SK-N-SH (cell line): Measurements from ENCODE around the gene KIF3B. TPM values are rescaled to one million over a fixed set of nuclear protein-coding genes. Genes with fewer than 3 reads are reported as not detected.
A peak's percentile ranks its signal among the peaks of the same experiment; 100 is the strongest.

Experiments used
- CTCF ChIA-PET: fragments of 300-600, 350-600 bp; formaldehyde crosslinking; extraction: SDS; loops from one replicate; lab custom pipeline; 2021; lab: Yijun Ruan, JAX
- POLR2A ChIA-PET: fragments of 350-600 bp; sonication (Branson Sonifier 250); formaldehyde crosslinking; extraction: SDS; loops from one replicate; lab custom pipeline; 2020; ENCODE audit warnings: antibody characterized with exemption, inconsistent platforms; lab: Yijun Ruan, JAX
- DNase-seq: peaks from one replicate; pipeline ENCODE4 v3.0.0; 2012
- H2AFZ ChIP-seq: fragments of 200-600 bp; sonication (generic); 2 replicates; pipeline ENCODE4 v1.8.1; 2016; ENCODE audit warnings: antibody characterized with exemption, mild to moderate bottlenecking, low read depth
- H3F3A ChIP-seq: fragments of 200-600 bp; sonication (generic); replicated peaks from 2 replicates; pipeline ENCODE3; 2016; ENCODE audit warnings: antibody characterized with exemption, mild to moderate bottlenecking; ENCODE audit not compliant: insufficient read depth
- H3K27ac ChIP-seq, 2 experiments: fragments of 200-500 bp in 1 of 2; fragments of 200-600 bp in 1 of 2; sonication (Bioruptor generic) in 1 of 2; sonication (generic), shearing (Covaris generic) in 1 of 2; 2 replicates each; pipeline versions ENCODE4 v1.5.1 to v1.6.1; 2014 to 2016; ENCODE audit warnings: low read depth in 2 of 2, inconsistent platforms in 1 of 2, low read length in 1 of 2, mild to moderate bottlenecking in 1 of 2, mixed read lengths in 1 of 2
- H3K27me3 ChIP-seq: fragments of 200-600 bp; sonication (generic), shearing (Covaris generic); 2 replicates; pipeline ENCODE4 v1.6.1; 2016; ENCODE audit warnings: mixed run types; ENCODE audit not compliant: insufficient read depth
- H3K36me3 ChIP-seq, 2 experiments: fragments of 200-500 bp in 1 of 2; fragments of 200-600 bp in 1 of 2; sonication (Bioruptor generic) in 1 of 2; sonication (generic) in 1 of 2; replicated peaks in 1 of 2; 2 replicates each; pipeline versions ENCODE3 to v1.5.1; 2014 to 2016; ENCODE audit warnings: low read length in 1 of 2, mild to moderate bottlenecking in 1 of 2; ENCODE audit not compliant: insufficient read depth in 2 of 2, control insufficient read depth in 1 of 2
- H3K4me1 ChIP-seq, 2 experiments: fragments of 200-500 bp in 1 of 2; fragments of 200-600 bp in 1 of 2; sonication (Bioruptor generic) in 1 of 2; sonication (generic), shearing (Covaris generic) in 1 of 2; 2 replicates each; pipeline versions ENCODE4 v1.5.1 to v1.6.1; 2014 to 2016; ENCODE audit warnings: low read depth in 1 of 2, low read length in 1 of 2, mixed run types in 1 of 2; ENCODE audit not compliant: insufficient read depth in 2 of 2, control insufficient read depth in 1 of 2
- H3K4me2 ChIP-seq: fragments of 200-600 bp; sonication (generic), shearing (Covaris generic); 2 replicates; pipeline ENCODE4 v1.6.1; 2017; ENCODE audit warnings: mixed run types
- H3K4me3 ChIP-seq, 2 experiments: fragments of 200-500 bp in 1 of 2; fragments of 200-600 bp in 1 of 2; sonication (Bioruptor generic) in 1 of 2; sonication (generic), shearing (Covaris generic) in 1 of 2; 2 replicates each; pipeline versions ENCODE4 v1.5.1 to v1.8.1; 2014 to 2016; ENCODE audit warnings: low read depth in 2 of 2, inconsistent platforms in 1 of 2, low read length in 1 of 2, mild to moderate bottlenecking in 1 of 2, mixed read lengths in 1 of 2, moderate library complexity in 1 of 2
- H3K79me2 ChIP-seq: fragments of 200-600 bp; sonication (generic); 2 replicates; pipeline ENCODE4 v1.8.1; 2017; ENCODE audit warnings: mild to moderate bottlenecking; ENCODE audit not compliant: insufficient read depth
- H3K9ac ChIP-seq: fragments of 200-600 bp; sonication (generic); 2 replicates; pipeline ENCODE4 v1.6.1; 2017; ENCODE audit warnings: mixed run types
- H3K9me2 ChIP-seq: fragments of 200-600 bp; sonication (generic); 2 replicates; pipeline ENCODE4 v1.6.1; 2017; ENCODE audit warnings: mixed run types
- H3K9me3 ChIP-seq: fragments of 200-600 bp; sonication (generic); 2 replicates; pipeline ENCODE4 v1.6.1; 2017; ENCODE audit warnings: mixed run types, mild to moderate bottlenecking, moderate library complexity
- H4K20me1 ChIP-seq: fragments of 200-600 bp; sonication (generic); 2 replicates; pipeline ENCODE4 v1.6.1; 2017; ENCODE audit warnings: mild to moderate bottlenecking, mixed run types; ENCODE audit not compliant: insufficient read depth
- CHD2 ChIP-seq: fragments of 150-350 bp; IDR thresholded peaks from 2 replicates; pipeline ENCODE4 v1.6.1; 2018; ENCODE audit warnings: low read length; ENCODE audit not compliant: partially characterized antibody
- EP300 ChIP-seq, 2 experiments: IDR thresholded peaks; 2 replicates each; pipeline versions ENCODE4 v1.4.0 to v1.6.1; 2012; ENCODE audit warnings: borderline replicate concordance in 1 of 2, low read depth in 1 of 2, low read length in 1 of 2
- FOSL2 ChIP-seq: IDR thresholded peaks from 2 replicates; pipeline ENCODE4 v1.4.0; 2012; ENCODE audit warnings: low read depth, mild to moderate bottlenecking, moderate library complexity, borderline replicate concordance
- FOXM1 ChIP-seq: IDR thresholded peaks from 2 replicates; pipeline ENCODE4 v1.4.0; 2012; ENCODE audit warnings: low read depth, mild to moderate bottlenecking
- GATA2 ChIP-seq: sonication (generic); formaldehyde crosslinking; IDR thresholded peaks from 2 replicates; pipeline ENCODE4 v1.5.0; 2020; ENCODE audit warnings: mild to moderate bottlenecking, missing genetic modification reagents
- MEF2A ChIP-seq: IDR thresholded peaks from 2 replicates; pipeline ENCODE4 v1.4.0; 2012; ENCODE audit warnings: low read depth, borderline replicate concordance
- POLR2AphosphoS5 ChIP-seq: IDR thresholded peaks from 2 replicates; pipeline ENCODE4 v1.6.1; 2012; ENCODE audit warnings: low read depth, low read length
- RXRA ChIP-seq: IDR thresholded peaks from 2 replicates; pipeline ENCODE4 v1.4.0; 2012; ENCODE audit warnings: low read depth, mild to moderate bottlenecking, borderline replicate concordance
- TAF1 ChIP-seq: IDR thresholded peaks from 2 replicates; pipeline ENCODE4 v1.6.1; 2012; ENCODE audit warnings: low read depth, mild to moderate bottlenecking, low read length, moderate library complexity, borderline replicate concordance
- TCF12 ChIP-seq: IDR thresholded peaks from 2 replicates; pipeline ENCODE4 v1.4.0; 2012
- TEAD4 ChIP-seq: IDR thresholded peaks from 2 replicates; pipeline ENCODE4 v1.4.0; 2012; ENCODE audit warnings: mild to moderate bottlenecking, borderline replicate concordance; ENCODE audit not compliant: insufficient read depth
- WGBS: methylation state at CpG from one replicate; pipeline ENCODE4 v1.1.6; 2017; ENCODE audit warnings: low lambda C conversion rate; 5-methylcytosine and 5-hydroxymethylcytosine counted together
- polyA plus RNA-seq, 3 experiments: library from polyadenylated mRNA; depleted of rRNA; stranded (reverse); fragments of >200 nt; gene quantifications; 2 replicates each; pipeline ENCODE4 v1.2.3, GENCODE V29; 2012
- TF ChIP-seq, protein P1 (sequence below): IDR thresholded peaks from 2 replicates; pipeline ENCODE4 v1.4.0; 2012; ENCODE audit warnings: low read depth
- TF ChIP-seq, protein P2 (sequence below): IDR thresholded peaks from 2 replicates; pipeline ENCODE4; 2012
- TF ChIP-seq, protein P3 (sequence below): IDR thresholded peaks from 2 replicates; pipeline ENCODE4 v1.4.0; 2012; ENCODE audit warnings: low read depth, borderline replicate concordance
- TF ChIP-seq, protein P4 (sequence below): IDR thresholded peaks from 2 replicates; pipeline ENCODE4 v1.6.1; 2012; ENCODE audit warnings: mild to moderate bottlenecking, low read depth, low read length, moderate library complexity

The KIF3B gene
- polyA plus RNA-seq, 1 of the 3 experiments (the other 2 are of a cell fraction), result 18.6 TPM

DNA sequence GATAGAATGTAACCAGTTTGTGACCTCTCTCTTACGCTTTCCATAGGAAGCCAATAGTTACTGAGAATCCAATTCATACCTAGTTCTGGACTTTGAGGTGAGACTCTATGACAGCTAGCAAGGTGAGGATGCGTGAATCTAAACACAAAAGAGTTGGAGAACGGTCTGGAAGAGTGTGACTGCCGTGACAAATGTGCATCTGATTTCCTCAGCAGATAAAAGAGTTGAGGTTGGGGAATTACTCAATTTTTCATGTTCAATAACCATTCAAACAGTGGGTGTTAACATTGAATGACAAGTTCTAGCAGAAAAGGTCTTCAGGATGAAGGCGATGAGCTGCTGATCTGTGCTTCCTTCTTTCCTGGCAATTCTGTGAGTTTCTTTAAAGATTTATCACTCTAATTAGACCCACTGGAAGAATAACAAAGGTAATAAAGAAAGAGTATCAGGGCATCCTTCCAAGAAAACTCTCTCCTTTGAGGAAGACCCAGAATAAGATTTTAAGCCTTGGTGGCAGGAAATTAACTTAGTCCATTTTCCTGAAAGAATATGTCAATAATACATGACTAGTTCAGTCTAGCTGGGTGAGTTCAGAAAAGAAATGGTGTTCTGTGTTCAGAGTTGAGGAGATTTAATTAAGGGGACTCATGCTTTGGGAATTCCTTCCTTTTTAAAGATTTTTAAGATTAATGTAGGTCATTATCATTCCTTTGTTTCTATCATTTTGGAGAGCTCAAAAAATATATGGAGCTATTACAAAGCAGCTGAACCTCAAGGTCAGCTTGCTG is 24.5 kb downstream of the KIF3B start:
- Histone ChIP-seq H3K4me1 (peaks cover 16 to 18% of the 10 kb centered on the region in 2 experiments; a peak in 3 of 4 replicates), H3K9me2 (no peaks in the 10 kb centered on the region), H3K36me3 (no peaks in the 10 kb centered on the region), H3K4me3 (no peak overlapping the region), H2AFZ (no peak overlapping the region), H3K4me2 (peak overlapping the region; percentile 67; the same call in 1 of the 2 replicates), H4K20me1 (peaks cover 32% of the 10 kb centered on the region), H3K9me3 (no peaks in the 10 kb centered on the region), H3K9ac (no peak overlapping the region; the same call in 1 of the 2 replicates), H3K79me2 (peaks cover 75% of the 10 kb centered on the region), H3F3A (peaks cover 19% of the 10 kb centered on the region), H3K27me3 (no peaks in the 10 kb centered on the region), H3K27ac (peak overlapping the region; percentile 63 to 73)
- 77% methylated on average over 5 of the region's 5 CpGs for WGBS
- CTCF ChIA-PET, result interaction anchor here (0.6 to 0.8 kb wide), 3 partner anchors 12 to 91 kb away, joined by 3 to 4 read pairs (median 3); no protein-coding TSS in a partner anchor
- no peak for DNase-seq
- TF ChIP-seq EP300 (IDR thresholded peaks at IDR 0.05; ENCODE audit: borderline replicate concordance in 1 of 2, low read depth in 1 of 2, low read length in 1 of 2), result no peak
- no peak for TF ChIP-seq MEF2A
- TF ChIP-seq, protein P1, sequence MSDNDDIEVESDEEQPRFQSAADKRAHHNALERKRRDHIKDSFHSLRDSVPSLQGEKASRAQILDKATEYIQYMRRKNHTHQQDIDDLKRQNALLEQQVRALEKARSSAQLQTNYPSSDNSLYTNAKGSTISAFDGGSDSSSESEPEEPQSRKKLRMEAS, result no peak
- TF ChIP-seq, protein P2, sequence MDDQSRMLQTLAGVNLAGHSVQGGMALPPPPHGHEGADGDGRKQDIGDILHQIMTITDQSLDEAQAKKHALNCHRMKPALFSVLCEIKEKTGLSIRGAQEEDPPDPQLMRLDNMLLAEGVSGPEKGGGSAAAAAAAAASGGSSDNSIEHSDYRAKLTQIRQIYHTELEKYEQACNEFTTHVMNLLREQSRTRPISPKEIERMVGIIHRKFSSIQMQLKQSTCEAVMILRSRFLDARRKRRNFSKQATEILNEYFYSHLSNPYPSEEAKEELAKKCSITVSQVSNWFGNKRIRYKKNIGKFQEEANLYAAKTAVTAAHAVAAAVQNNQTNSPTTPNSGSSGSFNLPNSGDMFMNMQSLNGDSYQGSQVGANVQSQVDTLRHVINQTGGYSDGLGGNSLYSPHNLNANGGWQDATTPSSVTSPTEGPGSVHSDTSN, result no peak
- TF ChIP-seq POLR2AphosphoS5, result no peak
- no peak for TF ChIP-seq GATA2 (CRISPR knock-in tag)
- no peak for TF ChIP-seq TAF1
- TF ChIP-seq, protein P3, sequence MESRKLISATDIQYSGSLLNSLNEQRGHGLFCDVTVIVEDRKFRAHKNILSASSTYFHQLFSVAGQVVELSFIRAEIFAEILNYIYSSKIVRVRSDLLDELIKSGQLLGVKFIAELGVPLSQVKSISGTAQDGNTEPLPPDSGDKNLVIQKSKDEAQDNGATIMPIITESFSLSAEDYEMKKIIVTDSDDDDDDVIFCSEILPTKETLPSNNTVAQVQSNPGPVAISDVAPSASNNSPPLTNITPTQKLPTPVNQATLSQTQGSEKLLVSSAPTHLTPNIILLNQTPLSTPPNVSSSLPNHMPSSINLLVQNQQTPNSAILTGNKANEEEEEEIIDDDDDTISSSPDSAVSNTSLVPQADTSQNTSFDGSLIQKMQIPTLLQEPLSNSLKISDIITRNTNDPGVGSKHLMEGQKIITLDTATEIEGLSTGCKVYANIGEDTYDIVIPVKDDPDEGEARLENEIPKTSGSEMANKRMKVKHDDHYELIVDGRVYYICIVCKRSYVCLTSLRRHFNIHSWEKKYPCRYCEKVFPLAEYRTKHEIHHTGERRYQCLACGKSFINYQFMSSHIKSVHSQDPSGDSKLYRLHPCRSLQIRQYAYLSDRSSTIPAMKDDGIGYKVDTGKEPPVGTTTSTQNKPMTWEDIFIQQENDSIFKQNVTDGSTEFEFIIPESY, result no peak
- TF ChIP-seq CHD2, result no peak
- TF ChIP-seq TCF12, result no peak
- TF ChIP-seq, protein P4, sequence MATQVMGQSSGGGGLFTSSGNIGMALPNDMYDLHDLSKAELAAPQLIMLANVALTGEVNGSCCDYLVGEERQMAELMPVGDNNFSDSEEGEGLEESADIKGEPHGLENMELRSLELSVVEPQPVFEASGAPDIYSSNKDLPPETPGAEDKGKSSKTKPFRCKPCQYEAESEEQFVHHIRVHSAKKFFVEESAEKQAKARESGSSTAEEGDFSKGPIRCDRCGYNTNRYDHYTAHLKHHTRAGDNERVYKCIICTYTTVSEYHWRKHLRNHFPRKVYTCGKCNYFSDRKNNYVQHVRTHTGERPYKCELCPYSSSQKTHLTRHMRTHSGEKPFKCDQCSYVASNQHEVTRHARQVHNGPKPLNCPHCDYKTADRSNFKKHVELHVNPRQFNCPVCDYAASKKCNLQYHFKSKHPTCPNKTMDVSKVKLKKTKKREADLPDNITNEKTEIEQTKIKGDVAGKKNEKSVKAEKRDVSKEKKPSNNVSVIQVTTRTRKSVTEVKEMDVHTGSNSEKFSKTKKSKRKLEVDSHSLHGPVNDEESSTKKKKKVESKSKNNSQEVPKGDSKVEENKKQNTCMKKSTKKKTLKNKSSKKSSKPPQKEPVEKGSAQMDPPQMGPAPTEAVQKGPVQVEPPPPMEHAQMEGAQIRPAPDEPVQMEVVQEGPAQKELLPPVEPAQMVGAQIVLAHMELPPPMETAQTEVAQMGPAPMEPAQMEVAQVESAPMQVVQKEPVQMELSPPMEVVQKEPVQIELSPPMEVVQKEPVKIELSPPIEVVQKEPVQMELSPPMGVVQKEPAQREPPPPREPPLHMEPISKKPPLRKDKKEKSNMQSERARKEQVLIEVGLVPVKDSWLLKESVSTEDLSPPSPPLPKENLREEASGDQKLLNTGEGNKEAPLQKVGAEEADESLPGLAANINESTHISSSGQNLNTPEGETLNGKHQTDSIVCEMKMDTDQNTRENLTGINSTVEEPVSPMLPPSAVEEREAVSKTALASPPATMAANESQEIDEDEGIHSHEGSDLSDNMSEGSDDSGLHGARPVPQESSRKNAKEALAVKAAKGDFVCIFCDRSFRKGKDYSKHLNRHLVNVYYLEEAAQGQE, result no peak
- TF ChIP-seq FOXM1, result no peak
- TF ChIP-seq FOSL2, result no peak
- TF ChIP-seq RXRA, result no peak
- TF ChIP-seq TEAD4, result no peak
- POLR2A ChIA-PET, result no interaction called here
